Measurements from ENCODE around the gene FAHD2A.
"Not testable (repeated sequence)": the region's sequence is repeated elsewhere in the genome, so short reads cannot be mapped to it uniquely, and the experiment has no call there.

DNA sequence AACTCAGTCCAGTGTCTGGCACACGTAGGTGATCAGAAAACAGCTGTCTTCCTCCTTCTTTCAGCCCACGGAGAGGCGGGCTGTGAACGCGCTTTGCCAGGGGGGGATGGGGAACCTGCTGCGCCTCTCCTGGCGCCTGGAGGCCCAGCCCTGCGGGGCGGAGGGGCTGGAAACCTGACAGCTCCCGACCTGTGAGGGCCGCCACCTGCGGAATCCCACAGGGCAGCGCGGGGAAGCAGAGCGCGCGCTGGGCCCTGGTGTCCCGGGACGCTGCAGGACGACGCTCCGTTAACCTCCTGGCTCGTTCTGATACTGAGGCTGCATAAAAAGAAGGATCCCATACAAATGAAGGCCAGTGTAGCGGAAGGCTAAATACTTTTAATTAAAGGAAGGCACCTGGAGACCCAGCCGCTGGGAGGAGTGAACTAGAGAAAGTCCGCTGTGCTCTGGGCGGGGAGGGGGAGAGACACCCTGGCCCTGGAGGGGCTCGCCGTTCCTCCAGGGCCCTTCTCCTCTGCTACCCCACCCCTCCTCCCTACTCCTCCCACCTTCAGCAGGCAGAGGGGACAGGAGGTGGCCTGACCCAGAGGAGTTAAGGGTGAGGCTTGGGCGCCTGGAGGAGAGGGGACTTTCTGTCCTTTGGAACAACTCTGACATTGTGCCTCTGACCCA is 24.8 kb downstream of the FAHD2A start:
- not testable (repeated sequence) for TF ChIP-seq POLR2AphosphoS5, POLR2A (IDR thresholded peaks at IDR 0.05; ENCODE audit: low read depth, low read length)
